HG03025 (cell line): ENCODE data around the gene AHCYL1.
A peak's percentile ranks its signal among the peaks of the same experiment; 100 is the strongest.

ENCODE experiments used
- ATAC-seq: cut with Tn5 transposase; IDR thresholded peaks from one replicate; pipeline ENCODE4 v1.9.1; 2021; ENCODE audit warnings: mild to moderate bottlenecking, moderate library complexity; ENCODE audit not compliant: unreplicated experiment, low FRiP score

AHCYL1 gene

GRCh38 chr1:109975718-109976117 lies 8.8 kb upstream of the AHCYL1 start:
- ATAC-seq, result no peak

GRCh38 chr1:109976762-109977161 lies 7.8 kb upstream of the AHCYL1 start:
- no peak for ATAC-seq

GRCh38 chr1:109977225-109977624 lies 7.3 kb upstream of the AHCYL1 start:
- no peak for ATAC-seq

GRCh38 chr1:109977657-109978378 lies 6.7 kb upstream of the AHCYL1 start:
- ATAC-seq, result no peak

GRCh38 chr1:109978761-109979488 lies 5.6 kb upstream of the AHCYL1 start:
- ATAC-seq, result no peak

- ATAC-seq, result no peak
Measured at GRCh38 chr1:109979489-109980091, 5.0 kb upstream of the AHCYL1 start.

- ATAC-seq, result no peak
Measured at GRCh38 chr1:109980324-109981003, 4.1 kb upstream of the AHCYL1 start.

GRCh38 chr1:109981004-109981335 lies 3.6 kb upstream of the AHCYL1 start:
- ATAC-seq, result no peak

GRCh38 chr1:109983380-109984189 lies 980 bp upstream of the AHCYL1 start:
- ATAC-seq, result no peak

- no peak for ATAC-seq
Measured at GRCh38 chr1:109984190-109984455, 442 bp upstream of the AHCYL1 start.

GRCh38 chr1:109985247-109986053 lies 885 bp downstream of the AHCYL1 start:
- peak; percentile 1 for ATAC-seq

- no peak for ATAC-seq
Measured at GRCh38 chr1:109986054-109986444, 1.5 kb downstream of the AHCYL1 start.

- ATAC-seq, result no peak
Measured at GRCh38 chr1:109988349-109988914, 3.9 kb downstream of the AHCYL1 start.

GRCh38 chr1:109989506-109990301 lies 5.1 kb downstream of the AHCYL1 start:
- no peak for ATAC-seq

GRCh38 chr1:109990302-109990653 lies 5.7 kb downstream of the AHCYL1 start:
- no peak for ATAC-seq

- no peak for ATAC-seq
Measured at GRCh38 chr1:109991400-109991925, 6.9 kb downstream of the AHCYL1 start.

- ATAC-seq, result no peak
Measured at GRCh38 chr1:109993885-109994284, 9.3 kb downstream of the AHCYL1 start.

GRCh38 chr1:109994654-109995053 lies 10.1 kb downstream of the AHCYL1 start:
- no peak for ATAC-seq

- ATAC-seq, result no peak
Measured at GRCh38 chr1:109995536-109995935, 11.0 kb downstream of the AHCYL1 start.
